ENCODE results near the gene BOC.

BOC gene

DNA sequence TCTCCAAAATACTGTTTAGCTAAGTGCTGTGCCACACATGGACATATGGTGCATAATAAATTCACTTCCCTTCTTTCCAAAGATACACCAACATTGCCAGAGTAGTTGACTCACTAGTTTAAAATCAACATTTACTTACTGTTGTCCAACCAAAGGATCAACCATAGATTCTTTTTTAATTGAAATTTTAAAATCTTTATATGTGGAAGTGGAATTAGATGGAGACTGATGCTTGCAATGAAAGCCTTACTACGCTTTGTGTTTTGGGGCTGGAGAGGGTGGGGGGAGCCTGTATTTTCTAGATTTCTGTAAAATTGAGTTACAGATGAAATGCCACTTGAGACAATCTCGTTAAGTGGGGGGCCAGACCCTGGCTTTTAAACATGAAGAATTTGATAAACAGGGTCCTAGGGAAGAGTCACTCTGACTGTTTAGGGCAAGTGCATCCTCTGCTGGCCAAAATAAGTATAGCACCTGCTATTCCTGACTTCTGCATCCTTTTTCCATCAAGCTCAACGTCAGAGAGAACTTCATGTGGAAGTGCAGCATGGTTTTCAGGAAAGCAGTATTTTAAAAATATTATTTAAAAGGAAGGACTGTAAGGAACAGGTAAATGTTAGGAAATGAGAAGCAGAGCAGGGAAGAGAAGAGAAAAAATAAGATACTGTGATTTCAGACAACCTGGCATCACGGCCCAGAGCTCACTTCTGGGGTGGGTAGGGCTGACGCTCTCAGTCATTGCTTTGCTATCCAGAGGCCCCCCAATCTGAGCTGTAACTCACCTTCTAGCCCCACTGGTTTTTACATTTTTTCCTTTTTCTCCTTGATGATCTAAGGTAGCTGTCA lies 76.7 kb downstream of the BOC start:
- Histone ChIP-seq H3K4me1 (peaks cover 10% of the 10 kb centered on the region), H3K4me3 (no peak overlapping the region), H3K36me3 (replicated peaks) (no peaks in the 10 kb centered on the region), H3K27me3 (ENCODE audit: low read depth) (no peaks in the 10 kb centered on the region), H3K9me3 (no peaks in the 10 kb centered on the region)
- peak; percentile 62 to 83 for DNase-seq (ENCODE audit: low spot score in 2 of 2)
- in situ Hi-C loops (cut with MboI; ENCODE audit: low sequenced_read_pairs), result loop anchor here (5.0 to 25.0 kb wide), 3 partner anchors 153 to 651 kb away; partner anchors contain the start of gene CCDC80

DNA sequence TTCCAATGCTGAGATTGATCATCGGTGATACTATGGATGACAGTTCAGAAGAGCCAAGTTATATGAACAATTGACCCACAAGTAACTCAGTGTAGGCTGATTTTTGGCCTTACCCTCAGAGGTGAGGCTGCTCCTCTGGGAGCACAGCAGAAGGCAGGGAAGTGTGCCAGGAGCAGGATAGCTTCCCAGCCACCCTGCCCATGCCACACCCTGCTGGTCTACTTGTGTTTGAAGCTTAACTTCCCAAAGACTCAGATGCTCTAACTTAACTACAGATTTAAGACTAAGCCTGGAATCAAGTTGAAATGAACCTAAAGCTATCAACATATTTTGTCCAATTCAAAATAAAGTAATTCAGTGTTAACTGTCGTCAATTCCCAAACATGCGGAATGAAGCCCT lies 77.5 kb downstream of the BOC start:
- no peaks in the 10 kb centered on the region for H3K9me3 ChIP-seq
- H3K27me3 ChIP-seq (ENCODE audit: low read depth), result no peaks in the 10 kb centered on the region
- peaks cover 10% of the 10 kb centered on the region for H3K4me1 ChIP-seq
- in situ Hi-C loops (cut with MboI; ENCODE audit: low sequenced_read_pairs), result loop anchor here (5.0 to 25.0 kb wide), 3 partner anchors 154 to 652 kb away; partner anchors contain the start of gene CCDC80
- no peaks in the 10 kb centered on the region for H3K36me3 ChIP-seq (replicated peaks)
- no peak overlapping the region for H3K4me3 ChIP-seq
- no peak for DNase-seq (ENCODE audit: low spot score in 2 of 2)

DNA sequence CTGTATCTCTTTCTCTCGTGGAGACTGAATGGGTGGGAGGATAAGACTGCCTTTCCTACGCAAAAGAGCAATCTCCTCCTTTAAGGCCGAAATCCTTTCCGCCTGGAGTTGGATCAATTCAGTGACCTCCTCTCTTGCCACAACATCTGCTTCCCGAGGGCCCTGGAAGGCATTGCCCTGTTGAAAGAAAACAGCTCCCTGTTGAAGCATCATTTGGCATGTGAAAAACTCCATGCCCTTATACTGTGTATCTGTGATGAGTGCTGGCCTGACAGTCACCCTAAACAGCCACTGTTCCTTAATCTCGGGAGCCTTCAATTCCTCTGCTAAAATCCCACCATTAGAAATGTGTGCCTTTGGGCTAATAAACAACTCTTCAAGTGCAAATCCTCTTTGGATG lies 80.2 kb downstream of the BOC start:
- Histone ChIP-seq H3K4me3 (no peak overlapping the region), H3K36me3 (replicated peaks) (no peaks in the 10 kb centered on the region), H3K27me3 (ENCODE audit: low read depth) (no peaks in the 10 kb centered on the region), H3K4me1 (peaks cover 12% of the 10 kb centered on the region), H3K9me3 (no peaks in the 10 kb centered on the region)
- in situ Hi-C loops (cut with MboI; ENCODE audit: low sequenced_read_pairs), result loop anchor here (25.0 kb wide), 1 partner anchor 654 kb away; the partner anchor contains the start of gene CCDC80
- DNase-seq (ENCODE audit: low spot score in 2 of 2), result no peak

GRCh38 chr3:113292933-113293332 lies 81.6 kb downstream of the BOC start:
- H3K27me3 ChIP-seq (ENCODE audit: low read depth), result no peaks in the 10 kb centered on the region
- DNase-seq (ENCODE audit: low spot score in 2 of 2), result no peak
- no peaks in the 10 kb centered on the region for H3K36me3 ChIP-seq (replicated peaks)
- no peak overlapping the region for H3K4me3 ChIP-seq
- in situ Hi-C loops (cut with MboI; ENCODE audit: low sequenced_read_pairs), result loop anchor here (25.0 kb wide), 1 partner anchor 656 kb away; the partner anchor contains the start of gene CCDC80
- no peaks in the 10 kb centered on the region for H3K9me3 ChIP-seq
- H3K4me1 ChIP-seq, result peaks cover 24% of the 10 kb centered on the region

DNA sequence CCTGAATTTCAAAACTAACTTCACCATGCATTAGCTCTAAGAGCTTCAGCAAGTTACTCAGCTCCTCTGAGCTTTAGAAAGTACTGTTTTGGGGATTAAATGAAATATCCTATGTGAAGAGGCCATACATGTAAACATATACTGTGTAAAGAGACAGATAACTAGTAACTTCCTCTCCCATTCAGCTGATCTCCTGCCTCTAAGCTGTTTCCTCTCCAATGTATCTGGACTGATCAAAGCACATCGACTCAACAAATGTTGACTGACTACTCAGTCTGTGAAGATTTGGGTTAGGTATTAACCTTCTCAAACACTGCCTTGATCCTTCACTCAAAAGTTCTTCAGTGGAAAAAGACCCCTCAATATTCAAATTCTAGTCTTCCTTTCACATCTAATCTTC lies 82.0 kb downstream of the BOC start:
- no peak for DNase-seq (ENCODE audit: low spot score in 2 of 2)

DNA sequence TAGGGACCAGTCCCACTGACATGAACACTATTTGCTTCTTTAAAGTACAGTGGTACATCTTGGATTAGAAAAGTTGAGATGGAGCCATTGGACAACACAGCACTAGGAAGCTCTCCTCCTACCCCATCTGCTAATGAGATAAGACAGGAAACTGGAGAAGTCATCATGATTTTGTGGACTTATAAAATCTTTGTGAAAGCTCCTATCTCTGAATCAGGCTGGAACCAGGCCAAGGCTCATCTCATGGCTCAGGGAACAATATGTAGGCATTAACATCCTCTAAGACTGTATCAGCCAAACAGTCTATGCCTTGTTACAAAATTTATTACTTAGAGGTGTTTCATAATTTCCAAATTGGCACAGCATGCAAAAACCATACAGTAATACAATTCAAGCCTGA lies 84.1 kb downstream of the BOC start:
- no peak overlapping the region for H3K4me3 ChIP-seq
- in situ Hi-C loops (cut with MboI; ENCODE audit: low sequenced_read_pairs), result loop anchor here (25.0 kb wide), 1 partner anchor 658 kb away; the partner anchor contains the start of gene CCDC80
- peaks cover 32% of the 10 kb centered on the region for H3K4me1 ChIP-seq
- H3K36me3 ChIP-seq (replicated peaks), result no peaks in the 10 kb centered on the region
- no peaks in the 10 kb centered on the region for H3K27me3 ChIP-seq (ENCODE audit: low read depth)
- DNase-seq (ENCODE audit: low spot score in 2 of 2), result no peak
- no peaks in the 10 kb centered on the region for H3K9me3 ChIP-seq

More for the DNA sequence above, 82.0 kb downstream of the BOC start:
- H3K4me3 ChIP-seq, result no peak overlapping the region
- H3K36me3 ChIP-seq (replicated peaks), result no peaks in the 10 kb centered on the region
- no peaks in the 10 kb centered on the region for H3K27me3 ChIP-seq (ENCODE audit: low read depth)
- no peaks in the 10 kb centered on the region for H3K9me3 ChIP-seq
- peaks cover 28% of the 10 kb centered on the region for H3K4me1 ChIP-seq
- in situ Hi-C loops (cut with MboI; ENCODE audit: low sequenced_read_pairs), result loop anchor here (25.0 kb wide), 1 partner anchor 656 kb away; the partner anchor contains the start of gene CCDC80

DNA sequence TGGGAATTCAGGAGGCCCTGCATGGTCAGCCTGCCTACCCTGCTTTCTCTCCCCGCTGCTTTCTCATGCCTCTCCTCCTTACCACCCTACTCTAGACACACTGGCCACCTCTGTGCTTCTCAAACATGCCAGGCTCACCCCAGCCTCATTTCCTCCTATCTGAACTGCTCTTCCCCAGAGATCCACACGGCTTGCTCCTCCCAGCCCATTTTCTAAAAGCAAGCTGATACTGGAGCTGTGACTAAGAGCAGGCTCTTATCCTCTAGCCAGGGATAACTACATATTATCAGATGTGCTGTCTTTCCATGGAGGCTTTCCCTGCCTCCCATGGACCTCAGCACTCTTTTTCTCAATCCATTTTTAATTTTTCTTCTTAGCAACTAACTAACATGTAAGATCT lies 85.9 kb downstream of the BOC start:
- DNase-seq (ENCODE audit: low spot score in 2 of 2), result peak; percentile 65 to 68
- H3K4me3 ChIP-seq, result no peak overlapping the region
- in situ Hi-C loops (cut with MboI; ENCODE audit: low sequenced_read_pairs), result loop anchor here (25.0 kb wide), 1 partner anchor 660 kb away; the partner anchor contains the start of gene CCDC80
- no peaks in the 10 kb centered on the region for H3K36me3 ChIP-seq (replicated peaks)
- H3K4me1 ChIP-seq, result peaks cover 24% of the 10 kb centered on the region
- no peaks in the 10 kb centered on the region for H3K9me3 ChIP-seq
- no peaks in the 10 kb centered on the region for H3K27me3 ChIP-seq (ENCODE audit: low read depth)

DNA sequence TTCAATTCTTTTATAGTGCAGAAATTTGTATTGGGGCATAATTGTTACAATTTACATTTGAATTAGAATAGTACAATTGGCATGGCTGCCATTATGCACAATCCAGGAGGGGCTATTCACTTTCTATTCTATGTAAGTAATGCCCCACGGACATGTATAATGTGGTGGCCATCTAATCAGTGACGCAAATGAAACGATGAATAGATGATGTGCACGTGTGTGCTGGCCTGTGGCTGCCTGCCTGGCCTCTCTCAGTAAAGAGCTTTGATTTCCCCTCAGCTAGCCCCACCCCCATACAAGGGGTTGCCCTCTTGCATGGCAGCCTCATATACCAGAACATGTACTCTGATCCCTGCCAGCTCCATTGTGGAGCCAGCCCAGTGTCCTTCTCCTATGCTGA lies 86.5 kb downstream of the BOC start:
- Histone ChIP-seq H3K4me3 (no peak overlapping the region), H3K4me1 (peaks cover 23% of the 10 kb centered on the region), H3K36me3 (replicated peaks) (no peaks in the 10 kb centered on the region), H3K9me3 (no peaks in the 10 kb centered on the region), H3K27me3 (ENCODE audit: low read depth) (no peaks in the 10 kb centered on the region)
- DNase-seq (ENCODE audit: low spot score in 2 of 2), result peak; percentile 88 to 96
- in situ Hi-C loops (cut with MboI; ENCODE audit: low sequenced_read_pairs), result loop anchor here (25.0 kb wide), 1 partner anchor 661 kb away; the partner anchor contains the start of gene CCDC80

DNA sequence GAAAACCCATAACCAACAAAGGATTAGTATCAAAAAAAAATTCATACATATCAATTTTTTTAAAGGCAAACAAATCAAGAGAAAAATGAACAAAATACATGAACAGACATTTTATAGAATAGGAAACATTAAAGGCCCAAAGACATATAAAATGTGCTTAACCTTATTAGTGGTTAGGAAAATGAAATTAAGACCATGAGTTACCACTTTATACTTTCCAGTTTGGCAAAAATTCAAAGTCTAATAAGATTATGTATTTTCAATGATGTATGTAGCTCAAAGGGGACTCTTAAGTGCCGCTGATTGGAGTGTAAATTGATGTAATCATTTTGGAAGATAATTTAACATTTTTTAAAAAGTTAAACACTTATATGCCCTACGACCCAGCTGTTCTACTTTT lies 89.2 kb downstream of the BOC start:
- H3K27me3 ChIP-seq (ENCODE audit: low read depth), result no peaks in the 10 kb centered on the region
- DNase-seq (ENCODE audit: low spot score in 2 of 2), result no peak

GRCh38 chr3:113304102-113304501 lies 92.7 kb downstream of the BOC start:
- H3K36me3 ChIP-seq (replicated peaks), result no peaks in the 10 kb centered on the region
- no peaks in the 10 kb centered on the region for H3K4me1 ChIP-seq
- no peak overlapping the region for H3K4me3 ChIP-seq
- DNase-seq (ENCODE audit: low spot score in 2 of 2), result no peak
- no peaks in the 10 kb centered on the region for H3K27me3 ChIP-seq (ENCODE audit: low read depth)
- in situ Hi-C loops (cut with MboI; ENCODE audit: low sequenced_read_pairs), result no loop called here
- H3K9me3 ChIP-seq, result no peaks in the 10 kb centered on the region

More for the DNA sequence above, 89.2 kb downstream of the BOC start:
- Histone ChIP-seq H3K4me1 (peaks cover 23% of the 10 kb centered on the region), H3K9me3 (no peaks in the 10 kb centered on the region), H3K4me3 (no peak overlapping the region), H3K36me3 (replicated peaks) (no peaks in the 10 kb centered on the region)
- in situ Hi-C loops (cut with MboI; ENCODE audit: low sequenced_read_pairs), result no loop called here

- no peak for DNase-seq (ENCODE audit: low spot score in 2 of 2)
Observed at GRCh38 chr3:113304856-113305540, 93.6 kb downstream of the BOC start.

DNA sequence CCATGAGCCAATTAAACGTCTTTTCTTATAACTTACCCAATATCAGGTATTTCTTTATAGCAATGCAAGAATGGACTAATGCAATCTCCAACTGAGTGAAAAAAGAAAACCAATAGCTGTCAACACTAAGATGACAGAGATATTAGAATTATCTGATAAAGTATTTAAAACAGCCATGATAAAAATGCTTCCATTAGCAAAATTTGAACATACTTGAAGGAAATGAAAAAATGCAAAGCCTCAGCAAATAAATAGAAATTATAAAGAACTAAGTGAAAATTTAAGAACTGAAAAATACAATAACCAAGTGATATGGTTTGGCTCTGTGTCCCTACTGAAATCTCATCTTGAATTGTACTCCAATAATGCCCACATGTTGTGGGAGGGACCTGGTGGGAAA lies 99.6 kb downstream of the BOC start:
- Histone ChIP-seq H3K9me3 (peaks cover 20% of the 10 kb centered on the region), H3K27me3 (ENCODE audit: low read depth) (no peaks in the 10 kb centered on the region), H3K4me3 (no peak overlapping the region), H3K4me1 (peaks cover 13% of the 10 kb centered on the region), H3K36me3 (replicated peaks) (no peaks in the 10 kb centered on the region; the same call in 1 of the 2 replicates)
- in situ Hi-C loops (cut with MboI; ENCODE audit: low sequenced_read_pairs), result no loop called here
- DNase-seq (ENCODE audit: low spot score in 2 of 2), result no peak

More at GRCh38 chr3:113304856-113305540, 93.6 kb downstream of the BOC start:
- H3K4me1 ChIP-seq, result no peaks in the 10 kb centered on the region
- in situ Hi-C loops (cut with MboI; ENCODE audit: low sequenced_read_pairs), result no loop called here
- H3K27me3 ChIP-seq (ENCODE audit: low read depth), result no peaks in the 10 kb centered on the region
- H3K9me3 ChIP-seq, result no peaks in the 10 kb centered on the region
- H3K4me3 ChIP-seq, result no peak overlapping the region
- H3K36me3 ChIP-seq (replicated peaks), result no peaks in the 10 kb centered on the region

GRCh38 chr3:113312416-113312815 lies 101.1 kb downstream of the BOC start:
- peak; percentile 82 for DNase-seq (ENCODE audit: low spot score in 2 of 2)
- Histone ChIP-seq H3K27me3 (ENCODE audit: low read depth) (no peaks in the 10 kb centered on the region), H3K9me3 (peaks cover 20% of the 10 kb centered on the region), H3K4me1 (peaks cover 13% of the 10 kb centered on the region), H3K36me3 (replicated peaks) (no peaks in the 10 kb centered on the region; the same call in 1 of the 2 replicates), H3K4me3 (no peak overlapping the region)
- in situ Hi-C loops (cut with MboI; ENCODE audit: low sequenced_read_pairs), result no loop called here

Measured in HAP-1 (cell line).